CD14-positive monocyte (primary cell): ENCODE measurements around the gene ASCC1. TPM values are rescaled to one million over a fixed set of nuclear protein-coding genes. Genes with fewer than 3 reads are reported as not detected.
"Not testable (repeated sequence)": the region's sequence is repeated elsewhere in the genome, so short reads cannot be mapped to it uniquely, and the experiment has no call there.

Experiments used
- DNase-seq, 3 donors: peaks; one replicate each; pipeline ENCODE4 v3.0.0-alpha.2; 2011 to 2022
- H2AFZ ChIP-seq: 2 replicates; pipeline ENCODE4 v1.6.0; 2012; ENCODE audit warnings: mild to moderate bottlenecking, low read depth, low read length, inconsistent platforms; ENCODE audit not compliant: insufficient read depth, poor library complexity, severe bottlenecking
- H3K27ac ChIP-seq, 2 donors: 1 replicate in 1 of 2; 2 replicates in 1 of 2; pipeline ENCODE4 v1.5.1; 2012 to 2013; ENCODE audit warnings: low read length in 2 of 2, control low read depth in 1 of 2, inconsistent platforms in 1 of 2, low read depth in 1 of 2, mild to moderate bottlenecking in 1 of 2
- H3K27me3 ChIP-seq, 2 donors: one replicate each; pipeline versions ENCODE4 v1.6.0 to v1.6.1; 2011 to 2013; ENCODE audit warnings: low read length in 2 of 2; ENCODE audit not compliant: control insufficient read depth in 2 of 2, insufficient read depth in 2 of 2
- H3K36me3 ChIP-seq, 2 donors: replicated peaks in 1 of 2; 1 replicate in 1 of 2; 2 replicates in 1 of 2; pipeline versions ENCODE4 v1.5.1 to v1.6.1; 2012 to 2013; ENCODE audit warnings: low read length in 2 of 2, control low read depth in 1 of 2, inconsistent platforms in 1 of 2, mild to moderate bottlenecking in 1 of 2; ENCODE audit not compliant: insufficient read depth in 2 of 2, control insufficient read depth in 1 of 2
- H3K4me1 ChIP-seq, 2 donors: 1 replicate in 1 of 2; 2 replicates in 1 of 2; pipeline versions ENCODE4 v1.5.1 to v1.6.1; 2012 to 2013; ENCODE audit warnings: low read length in 2 of 2, control low read depth in 1 of 2, inconsistent platforms in 1 of 2, mild to moderate bottlenecking in 1 of 2, moderate library complexity in 1 of 2; ENCODE audit not compliant: insufficient read depth in 2 of 2, control insufficient read depth in 1 of 2
- H3K4me2 ChIP-seq: replicated peaks from 2 replicates; pipeline ENCODE3; 2012; ENCODE audit warnings: low read length, moderate library complexity, mild to moderate bottlenecking; ENCODE audit not compliant: poor library complexity, severe bottlenecking; ENCODE audit errors: extremely low read depth
- H3K4me3 ChIP-seq, 3 experiments: fragments of 200-600 bp in 1 of 3; sonication (generic) in 1 of 3; replicated peaks in 1 of 3; 1 replicate in 2 of 3; 2 replicates in 1 of 3; pipeline ENCODE4 v1.5.1; 2011 to 2013; ENCODE audit warnings: low read length in 3 of 3, mild to moderate bottlenecking in 3 of 3, control low read depth in 2 of 3, low read depth in 2 of 3, inconsistent platforms in 1 of 3, moderate library complexity in 1 of 3
- H3K79me2 ChIP-seq: 2 replicates; pipeline ENCODE4 v1.6.0; 2012; ENCODE audit warnings: mild to moderate bottlenecking, control low read depth, inconsistent platforms, low read length, moderate library complexity; ENCODE audit not compliant: insufficient read depth
- H3K9ac ChIP-seq: 2 replicates; pipeline ENCODE4 v1.6.0; 2017; ENCODE audit warnings: low read length, mild to moderate bottlenecking; ENCODE audit not compliant: insufficient read depth, poor library complexity, severe bottlenecking
- H3K9me3 ChIP-seq, 2 donors: replicated peaks in 1 of 2; 1 replicate in 1 of 2; 2 replicates in 1 of 2; pipeline versions ENCODE4 v1.5.1 to v1.6.1; 2012 to 2013; ENCODE audit warnings: low read length in 2 of 2, control low read depth in 1 of 2; ENCODE audit not compliant: control insufficient read depth in 1 of 2, insufficient read depth in 1 of 2
- H4K20me1 ChIP-seq: 2 replicates; pipeline ENCODE4 v1.6.0; 2012; ENCODE audit warnings: mild to moderate bottlenecking, low read length, control low read depth, moderate library complexity; ENCODE audit not compliant: insufficient read depth
- H3K27ac Mint-ChIP-seq, 7 donors: one replicate each; pipeline ENCODE4 v1.8.0; 2020; ENCODE audit warnings: mild to moderate bottlenecking in 7 of 7, mixed read lengths in 7 of 7, moderate library complexity in 6 of 7, inconsistent platforms in 2 of 7
- H3K27me3 Mint-ChIP-seq, 3 donors: one replicate each; pipeline ENCODE4 v1.8.0; 2021 to 2022; ENCODE audit warnings: low read depth in 3 of 3, mild to moderate bottlenecking in 3 of 3, mixed read lengths in 3 of 3, moderate library complexity in 3 of 3, inconsistent platforms in 1 of 3
- H3K36me3 Mint-ChIP-seq, 2 donors: one replicate each; pipeline ENCODE4 v1.8.0; 2020; ENCODE audit warnings: mixed read lengths in 2 of 2, inconsistent platforms in 1 of 2, mild to moderate bottlenecking in 1 of 2
- H3K4me1 Mint-ChIP-seq: one replicate; pipeline ENCODE4 v1.8.0; 2020; ENCODE audit warnings: mild to moderate bottlenecking, mixed read lengths
- H3K4me3 Mint-ChIP-seq, 2 donors: one replicate each; pipeline ENCODE4 v1.8.0; 2020; ENCODE audit warnings: mild to moderate bottlenecking in 2 of 2, mixed read lengths in 2 of 2, moderate library complexity in 1 of 2
- H3K9me3 Mint-ChIP-seq, 7 donors: one replicate each; pipeline ENCODE4 v1.8.0; 2020 to 2022; ENCODE audit warnings: mixed read lengths in 7 of 7, mild to moderate bottlenecking in 6 of 7, moderate library complexity in 6 of 7, inconsistent platforms in 2 of 7
- WGBS: methylation state at CpG from one replicate; pipeline ENCODE4 v1.1.5; 2013; ENCODE audit warnings: missing lambda C conversion rate; ENCODE audit not compliant: insufficient coverage; 5-methylcytosine and 5-hydroxymethylcytosine counted together
- intact Hi-C, 2 donors: fragments of 100-400 bp; cut with micrococcal nuclease; formaldehyde crosslinking; loops; one replicate each; pipeline versions ENCODE4 v1.15.0 to v1.15.1; 2023
- polyA plus RNA-seq, 3 donors: library from polyadenylated mRNA; depleted of rRNA in 1 of 3; unstranded in 2 of 3; stranded (reverse) in 1 of 3; fragments of 300-500 nt in 2 of 3; fragments of >200 nt in 1 of 3; fragmentation: Illumina TruSeq in 2 of 3; gene quantifications; 1 replicate in 2 of 3; 2 replicates in 1 of 3; pipeline ENCODE4 v1.2.3, GENCODE V29; 2012 to 2021
- TF ChIP-seq, protein P1 (sequence below): fragments of 200-600 bp; IDR thresholded peaks from one replicate; pipeline ENCODE4 v1.8.0; 2022; ENCODE audit warnings: antibody characterized with exemption, mild to moderate bottlenecking

The ASCC1 gene
- polyA plus RNA-seq, 3 donors, result 8.2 to 20.9 (median 17.9) TPM

DNA sequence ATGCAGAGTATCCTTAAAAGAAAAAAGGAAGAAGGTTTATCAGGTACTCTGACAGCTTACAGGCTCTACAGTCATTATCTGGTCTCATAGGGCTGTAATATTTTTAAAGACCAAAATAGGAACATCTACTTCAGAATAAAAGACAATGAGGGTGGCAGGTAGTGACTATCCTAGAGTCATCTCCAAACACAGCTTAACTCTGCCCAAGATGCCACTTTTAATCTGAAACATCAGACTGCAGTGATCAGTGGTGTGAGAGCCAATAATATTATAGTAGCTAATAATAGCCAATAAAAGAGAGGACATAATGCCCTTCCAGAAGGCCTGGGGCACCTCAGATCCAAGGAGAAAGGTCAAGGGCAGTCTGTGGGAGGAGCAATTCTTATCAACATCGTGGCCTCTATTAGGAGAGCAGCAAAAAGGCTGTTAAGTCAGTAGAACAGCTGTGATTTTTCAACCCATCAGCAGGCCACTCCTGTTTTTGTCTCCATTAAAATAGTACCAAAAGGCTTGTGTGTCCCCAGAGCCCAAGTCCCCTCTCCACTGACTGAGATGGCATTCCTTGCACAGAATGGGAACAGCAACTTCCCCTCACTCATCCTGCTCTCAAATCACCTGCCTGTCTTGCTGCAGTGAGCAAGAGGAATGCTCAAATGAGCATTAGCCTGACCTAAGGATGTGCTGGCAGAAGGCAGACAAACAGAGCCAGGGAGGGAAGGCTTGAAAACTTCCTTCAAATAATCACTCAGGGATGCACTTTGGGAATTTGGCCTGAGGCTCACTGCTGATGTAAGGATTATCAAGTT lies 107.0 kb downstream of the ASCC1 start:
- Histone ChIP-seq H3K4me2 (no peak overlapping the region), H3K4me3 (no peak overlapping the region), H3K4me1 (no peaks in the 10 kb centered on the region), H4K20me1 (no peaks in the 10 kb centered on the region), H3K79me2 (no peaks in the 10 kb centered on the region), H3K9ac (no peak overlapping the region), H2AFZ (no peak overlapping the region), H3K27me3 (no peaks in the 10 kb centered on the region), H3K36me3 (peaks cover 0 to 4% of the 10 kb centered on the region in 2 donors), H3K9me3 (no peaks in the 10 kb centered on the region), H3K27ac (no peak overlapping the region)
- no CpG with 5 or more reads among the region's 1 CpG for WGBS
- peaks cover 27 to 38% of the 10 kb centered on the region in 2 donors for H3K36me3 Mint-ChIP-seq
- H3K4me3 Mint-ChIP-seq, result no peak overlapping the region
- intact Hi-C loops, result no loop called here
- DNase-seq, result no peak
- H3K4me1 Mint-ChIP-seq, result no peaks in the 10 kb centered on the region
- TF ChIP-seq, protein P1, sequence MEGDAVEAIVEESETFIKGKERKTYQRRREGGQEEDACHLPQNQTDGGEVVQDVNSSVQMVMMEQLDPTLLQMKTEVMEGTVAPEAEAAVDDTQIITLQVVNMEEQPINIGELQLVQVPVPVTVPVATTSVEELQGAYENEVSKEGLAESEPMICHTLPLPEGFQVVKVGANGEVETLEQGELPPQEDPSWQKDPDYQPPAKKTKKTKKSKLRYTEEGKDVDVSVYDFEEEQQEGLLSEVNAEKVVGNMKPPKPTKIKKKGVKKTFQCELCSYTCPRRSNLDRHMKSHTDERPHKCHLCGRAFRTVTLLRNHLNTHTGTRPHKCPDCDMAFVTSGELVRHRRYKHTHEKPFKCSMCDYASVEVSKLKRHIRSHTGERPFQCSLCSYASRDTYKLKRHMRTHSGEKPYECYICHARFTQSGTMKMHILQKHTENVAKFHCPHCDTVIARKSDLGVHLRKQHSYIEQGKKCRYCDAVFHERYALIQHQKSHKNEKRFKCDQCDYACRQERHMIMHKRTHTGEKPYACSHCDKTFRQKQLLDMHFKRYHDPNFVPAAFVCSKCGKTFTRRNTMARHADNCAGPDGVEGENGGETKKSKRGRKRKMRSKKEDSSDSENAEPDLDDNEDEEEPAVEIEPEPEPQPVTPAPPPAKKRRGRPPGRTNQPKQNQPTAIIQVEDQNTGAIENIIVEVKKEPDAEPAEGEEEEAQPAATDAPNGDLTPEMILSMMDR, result no peak
- no peaks in the 10 kb centered on the region for H3K9me3 Mint-ChIP-seq
- H3K27me3 Mint-ChIP-seq, result peaks cover 0 to 3% (median 0%) of the 10 kb centered on the region in 3 donors
- peak overlapping the region in 1 of 7 donors; percentile 44 for H3K27ac Mint-ChIP-seq

DNA sequence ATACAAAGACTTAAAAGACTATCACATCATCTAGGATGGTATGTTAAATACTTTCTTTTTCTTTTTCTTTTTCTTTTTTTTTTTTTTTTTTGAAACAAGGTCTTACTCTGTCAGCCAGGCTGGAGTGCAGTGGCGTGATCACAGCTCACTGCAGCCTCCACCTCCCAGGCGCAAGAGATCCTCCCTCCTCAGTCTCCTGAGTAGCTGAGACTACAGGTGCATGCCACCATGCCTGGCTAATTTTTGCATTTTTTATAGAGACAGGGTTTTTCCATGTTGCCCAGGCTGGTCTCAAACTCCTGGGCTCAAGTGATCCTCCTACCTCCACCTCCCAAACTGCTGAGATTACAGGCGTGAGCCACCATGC lies 108.1 kb downstream of the ASCC1 start:
- H3K36me3 ChIP-seq, intact Hi-C loops, H3K27me3 ChIP-seq, H2AFZ ChIP-seq, H3K27me3 Mint-ChIP-seq, H3K27ac Mint-ChIP-seq, H3K9ac ChIP-seq, H3K79me2 ChIP-seq, H3K4me1 ChIP-seq, H3K4me3 Mint-ChIP-seq, DNase-seq, H3K9me3 ChIP-seq, H3K4me2 ChIP-seq, H4K20me1 ChIP-seq, H3K4me3 ChIP-seq, H3K27ac ChIP-seq, H3K4me1 Mint-ChIP-seq, H3K9me3 Mint-ChIP-seq: not testable (repeated sequence)
- peaks cover 28 to 44% of the 10 kb centered on the region in 2 donors for H3K36me3 Mint-ChIP-seq
- 100% methylated on average over 2 of the region's 3 CpGs for WGBS
